Gastroesophageal sphincter (tissue), 3 donors: ENCODE measurements around the gene LRBA.

Experiments
- POLR2AphosphoS5 ChIP-seq: sonication (generic); formaldehyde crosslinking; IDR thresholded peaks from one replicate; pipeline ENCODE4 v1.6.1; 2017; ENCODE audit warnings: antibody characterized with exemption
- TF ChIP-seq, protein P1 (sequence below), 4 experiments: fragments of 200-600 bp in 2 of 4; fragments of 450-650 bp in 2 of 4; sonication (generic) in 1 of 4; IDR thresholded peaks; one replicate each; pipeline ENCODE4 v1.5.1; 2017 to 2019; ENCODE audit warnings: antibody characterized with exemption in 4 of 4, mild to moderate bottlenecking in 2 of 4, moderate library complexity in 2 of 4

DNA sequence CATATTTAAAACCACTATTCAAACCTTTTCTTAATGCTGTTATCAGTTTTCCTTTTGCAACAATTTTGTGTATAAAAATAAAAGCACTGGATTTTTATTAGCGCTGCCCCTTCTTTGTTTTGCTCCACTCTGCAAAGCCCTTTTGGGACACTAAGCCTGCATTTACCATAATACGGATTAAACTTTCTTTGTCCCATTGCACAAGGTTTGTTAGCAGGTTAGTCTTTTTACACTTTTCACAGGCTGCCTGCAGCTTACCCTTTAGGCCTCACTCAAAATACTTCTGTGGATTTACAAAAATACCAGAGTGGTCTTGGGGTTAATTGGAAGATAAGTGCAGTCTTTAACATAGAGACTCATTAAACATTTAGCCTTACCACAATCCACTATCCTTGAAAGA is 468.8 kb downstream of the LRBA start:
- TF ChIP-seq, protein P1, sequence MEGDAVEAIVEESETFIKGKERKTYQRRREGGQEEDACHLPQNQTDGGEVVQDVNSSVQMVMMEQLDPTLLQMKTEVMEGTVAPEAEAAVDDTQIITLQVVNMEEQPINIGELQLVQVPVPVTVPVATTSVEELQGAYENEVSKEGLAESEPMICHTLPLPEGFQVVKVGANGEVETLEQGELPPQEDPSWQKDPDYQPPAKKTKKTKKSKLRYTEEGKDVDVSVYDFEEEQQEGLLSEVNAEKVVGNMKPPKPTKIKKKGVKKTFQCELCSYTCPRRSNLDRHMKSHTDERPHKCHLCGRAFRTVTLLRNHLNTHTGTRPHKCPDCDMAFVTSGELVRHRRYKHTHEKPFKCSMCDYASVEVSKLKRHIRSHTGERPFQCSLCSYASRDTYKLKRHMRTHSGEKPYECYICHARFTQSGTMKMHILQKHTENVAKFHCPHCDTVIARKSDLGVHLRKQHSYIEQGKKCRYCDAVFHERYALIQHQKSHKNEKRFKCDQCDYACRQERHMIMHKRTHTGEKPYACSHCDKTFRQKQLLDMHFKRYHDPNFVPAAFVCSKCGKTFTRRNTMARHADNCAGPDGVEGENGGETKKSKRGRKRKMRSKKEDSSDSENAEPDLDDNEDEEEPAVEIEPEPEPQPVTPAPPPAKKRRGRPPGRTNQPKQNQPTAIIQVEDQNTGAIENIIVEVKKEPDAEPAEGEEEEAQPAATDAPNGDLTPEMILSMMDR (IDR thresholded peaks at IDR 0.05): no peak
- no peak for TF ChIP-seq POLR2AphosphoS5
